AG09319 (cell line): Measurements from ENCODE around the gene STMN3.

Experiments used
- DNase-seq: peaks from one replicate; pipeline ENCODE4 v3.0.0-alpha.2; 2010; ENCODE audit warnings: low read depth; ENCODE audit errors: extremely low read depth
- TF ChIP-seq, protein P1 (sequence below): IDR thresholded peaks from 2 replicates; pipeline ENCODE4 v1.5.1; 2011; ENCODE audit warnings: low read depth, mild to moderate bottlenecking, inconsistent platforms, low read length, moderate library complexity

STMN3 gene

DNA sequence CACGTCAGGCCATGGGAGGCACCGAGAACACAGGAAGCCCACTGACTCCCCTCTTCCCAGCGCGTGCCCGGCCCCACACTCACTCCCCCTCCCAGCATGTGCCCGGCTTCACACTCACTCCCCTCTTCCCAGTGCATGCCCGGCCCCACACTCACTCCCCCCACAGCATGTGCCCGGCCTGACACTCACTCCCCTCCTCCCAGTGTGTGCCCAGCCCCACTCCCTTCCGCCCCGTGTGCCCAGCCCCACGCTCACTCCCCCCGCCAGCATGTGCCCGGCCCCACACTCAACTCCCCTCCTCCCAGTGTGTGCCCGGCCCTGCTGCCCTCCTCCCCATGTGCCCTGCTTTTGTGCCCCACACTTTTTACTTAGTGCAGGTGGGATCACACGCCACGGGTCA is 14.6 kb upstream of the STMN3 start:
- DNase-seq = no peak
- TF ChIP-seq, protein P1, sequence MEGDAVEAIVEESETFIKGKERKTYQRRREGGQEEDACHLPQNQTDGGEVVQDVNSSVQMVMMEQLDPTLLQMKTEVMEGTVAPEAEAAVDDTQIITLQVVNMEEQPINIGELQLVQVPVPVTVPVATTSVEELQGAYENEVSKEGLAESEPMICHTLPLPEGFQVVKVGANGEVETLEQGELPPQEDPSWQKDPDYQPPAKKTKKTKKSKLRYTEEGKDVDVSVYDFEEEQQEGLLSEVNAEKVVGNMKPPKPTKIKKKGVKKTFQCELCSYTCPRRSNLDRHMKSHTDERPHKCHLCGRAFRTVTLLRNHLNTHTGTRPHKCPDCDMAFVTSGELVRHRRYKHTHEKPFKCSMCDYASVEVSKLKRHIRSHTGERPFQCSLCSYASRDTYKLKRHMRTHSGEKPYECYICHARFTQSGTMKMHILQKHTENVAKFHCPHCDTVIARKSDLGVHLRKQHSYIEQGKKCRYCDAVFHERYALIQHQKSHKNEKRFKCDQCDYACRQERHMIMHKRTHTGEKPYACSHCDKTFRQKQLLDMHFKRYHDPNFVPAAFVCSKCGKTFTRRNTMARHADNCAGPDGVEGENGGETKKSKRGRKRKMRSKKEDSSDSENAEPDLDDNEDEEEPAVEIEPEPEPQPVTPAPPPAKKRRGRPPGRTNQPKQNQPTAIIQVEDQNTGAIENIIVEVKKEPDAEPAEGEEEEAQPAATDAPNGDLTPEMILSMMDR = no peak

DNA sequence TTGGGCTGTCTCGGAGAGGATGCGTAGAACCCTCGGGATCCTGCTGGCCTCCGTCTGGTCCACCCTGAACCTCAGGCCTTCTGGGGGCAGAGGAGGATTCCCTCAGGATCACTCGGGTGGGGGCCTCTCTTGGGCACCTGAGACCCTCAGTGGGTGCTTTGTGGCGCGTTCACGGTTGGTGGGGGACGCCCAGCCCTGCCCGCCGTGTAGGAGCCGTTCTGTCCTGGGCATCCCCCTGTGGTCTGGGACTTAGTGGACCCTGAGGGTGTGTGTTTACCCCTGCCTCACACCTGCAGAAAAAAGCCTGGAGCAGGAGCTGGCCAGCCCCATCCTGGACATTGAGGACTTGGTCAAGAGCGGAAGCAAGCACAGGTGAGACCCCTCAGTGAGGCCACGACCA is 12.5 kb upstream of the STMN3 start:
- TF ChIP-seq, protein P1 = no peak
- no peak for DNase-seq

DNA sequence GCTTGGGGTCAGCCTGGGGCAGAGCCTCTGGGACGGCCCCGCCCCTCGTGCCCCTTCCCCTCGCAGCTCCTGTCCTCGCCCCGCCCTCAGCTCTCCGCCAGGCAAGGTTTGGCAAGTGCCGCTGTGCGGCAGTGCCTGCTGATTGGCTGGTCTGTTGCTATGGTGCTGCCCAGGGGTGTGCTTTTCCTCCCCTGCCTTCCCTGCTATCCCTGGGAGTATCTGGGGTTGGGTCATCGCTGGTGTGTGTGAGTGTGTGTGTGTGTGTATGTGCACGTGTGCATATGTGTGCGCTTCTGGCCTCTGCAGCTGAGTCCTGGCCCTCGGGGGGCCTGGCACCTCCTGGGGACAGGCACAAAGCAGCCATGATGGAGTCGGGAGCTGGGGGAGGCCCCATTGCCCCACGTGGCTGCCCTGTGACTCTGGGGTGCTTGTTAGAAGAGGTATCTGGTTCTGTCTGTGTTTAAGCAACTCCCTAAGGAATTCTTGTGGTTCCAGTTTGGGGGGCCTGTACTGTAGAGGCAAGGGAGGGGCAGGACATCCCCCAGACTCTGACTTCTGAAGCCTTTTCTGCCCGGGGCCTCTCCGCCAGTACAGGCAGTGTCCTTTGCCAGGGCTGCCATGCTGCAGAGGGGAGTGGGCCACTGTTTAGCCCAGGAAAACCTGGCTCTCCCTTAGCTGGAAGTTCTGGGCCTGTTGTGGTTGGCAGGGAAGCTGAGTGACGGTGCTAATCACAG is 11.8 kb upstream of the STMN3 start:
- TF ChIP-seq, protein P1 = no peak
- no peak for DNase-seq

DNA sequence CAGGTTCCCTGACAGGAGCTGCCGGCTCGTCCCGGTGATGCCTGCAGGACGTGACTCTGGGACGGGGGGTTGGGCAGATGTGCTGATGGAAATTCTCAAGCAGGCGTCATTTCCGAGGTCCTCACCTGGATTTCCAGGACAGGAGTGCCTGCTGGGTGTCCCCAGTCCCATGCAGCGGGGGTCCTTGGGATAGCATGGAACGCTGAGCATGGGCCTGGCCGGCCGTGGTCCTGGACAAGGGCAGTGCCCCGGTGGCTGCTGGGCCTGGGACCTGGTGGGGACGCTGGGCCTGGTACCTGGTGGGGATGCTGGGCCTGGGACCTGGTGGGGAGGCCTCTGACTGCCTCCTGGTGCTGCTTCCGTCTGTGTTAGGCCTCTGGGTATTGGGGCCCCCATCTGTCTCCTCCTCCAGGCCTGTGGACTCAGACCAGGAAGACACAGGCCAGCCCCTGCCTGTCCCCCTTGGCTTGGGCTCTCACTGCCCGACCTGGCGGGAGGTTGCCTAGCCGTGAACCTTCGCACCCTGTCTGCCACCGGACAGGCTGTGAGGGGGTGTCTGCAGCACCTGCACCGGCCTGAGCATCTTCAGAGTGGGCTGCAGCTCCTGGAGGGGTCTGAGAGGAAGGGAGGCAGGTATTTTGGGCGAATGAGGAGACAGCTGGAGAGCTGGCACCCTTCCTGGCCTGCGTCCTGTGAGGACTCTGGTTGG is 11.1 kb upstream of the STMN3 start:
- DNase-seq = no peak
- TF ChIP-seq, protein P1 = no peak

DNA sequence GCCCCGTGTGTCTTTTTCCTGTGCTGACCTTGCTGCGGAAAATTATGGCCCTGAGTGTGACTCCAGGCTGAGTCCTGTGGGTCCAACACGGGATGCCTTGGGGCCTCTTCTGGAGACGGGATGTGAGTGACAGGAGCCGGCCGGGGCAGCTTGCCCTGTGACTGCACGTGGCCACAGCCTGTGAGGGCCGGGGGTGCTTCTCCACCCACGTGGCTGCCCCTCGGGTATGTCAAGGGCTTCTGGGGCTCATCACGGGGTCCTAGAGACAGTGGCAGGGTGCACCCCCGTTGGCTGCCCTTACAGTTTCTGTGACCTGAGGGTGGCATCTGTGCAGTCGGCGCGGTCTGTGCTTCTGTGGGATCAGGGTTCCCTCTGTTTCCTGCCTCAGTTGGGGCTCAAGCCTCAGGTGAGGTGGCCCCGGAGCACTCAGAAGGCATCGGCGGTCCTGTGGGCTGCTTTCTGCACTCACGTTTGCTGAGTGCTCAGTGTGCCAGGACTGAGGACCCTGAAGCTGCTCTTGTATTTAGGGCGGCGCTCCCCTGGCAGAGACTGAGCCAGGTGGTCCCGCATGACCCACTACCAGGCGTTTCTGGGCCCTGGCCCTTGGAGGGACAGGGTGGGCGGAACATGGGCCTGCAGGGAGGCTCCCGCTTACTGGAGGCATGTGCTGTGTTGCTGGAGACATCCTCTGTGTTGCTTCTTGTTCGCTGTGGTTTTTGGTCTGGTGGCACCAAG is 10.3 kb upstream of the STMN3 start:
- TF ChIP-seq, protein P1 = no peak
- DNase-seq = no peak

DNA sequence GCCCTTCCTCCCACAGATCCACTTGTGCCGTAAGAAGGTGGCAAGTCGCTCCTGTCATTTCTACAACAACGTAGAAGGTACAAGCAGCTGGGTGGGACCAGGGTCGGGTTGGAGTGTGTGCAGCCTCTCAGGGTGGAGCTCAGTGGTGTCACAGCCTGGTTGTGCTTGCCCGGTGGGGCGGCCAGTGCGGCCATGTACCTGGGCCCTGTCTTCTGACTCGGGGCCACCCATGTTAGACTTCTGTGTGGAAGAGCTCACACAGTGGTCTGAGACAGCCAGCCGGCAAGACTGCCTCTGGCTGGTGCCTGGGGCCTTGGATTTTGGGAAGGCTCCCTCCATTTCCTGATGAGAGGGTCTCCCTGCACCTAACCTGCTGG is 9.6 kb upstream of the STMN3 start:
- no peak for DNase-seq
- TF ChIP-seq, protein P1 = no peak
